ENCODE data around the gene VEPH1. TPM values are rescaled to one million over a fixed set of nuclear protein-coding genes. Genes with fewer than 3 reads are reported as not detected.

Gene VEPH1
- polyA plus RNA-seq, 1 of the 3 experiments (the other 2 are of a cell fraction) = 6.0 TPM

DNA sequence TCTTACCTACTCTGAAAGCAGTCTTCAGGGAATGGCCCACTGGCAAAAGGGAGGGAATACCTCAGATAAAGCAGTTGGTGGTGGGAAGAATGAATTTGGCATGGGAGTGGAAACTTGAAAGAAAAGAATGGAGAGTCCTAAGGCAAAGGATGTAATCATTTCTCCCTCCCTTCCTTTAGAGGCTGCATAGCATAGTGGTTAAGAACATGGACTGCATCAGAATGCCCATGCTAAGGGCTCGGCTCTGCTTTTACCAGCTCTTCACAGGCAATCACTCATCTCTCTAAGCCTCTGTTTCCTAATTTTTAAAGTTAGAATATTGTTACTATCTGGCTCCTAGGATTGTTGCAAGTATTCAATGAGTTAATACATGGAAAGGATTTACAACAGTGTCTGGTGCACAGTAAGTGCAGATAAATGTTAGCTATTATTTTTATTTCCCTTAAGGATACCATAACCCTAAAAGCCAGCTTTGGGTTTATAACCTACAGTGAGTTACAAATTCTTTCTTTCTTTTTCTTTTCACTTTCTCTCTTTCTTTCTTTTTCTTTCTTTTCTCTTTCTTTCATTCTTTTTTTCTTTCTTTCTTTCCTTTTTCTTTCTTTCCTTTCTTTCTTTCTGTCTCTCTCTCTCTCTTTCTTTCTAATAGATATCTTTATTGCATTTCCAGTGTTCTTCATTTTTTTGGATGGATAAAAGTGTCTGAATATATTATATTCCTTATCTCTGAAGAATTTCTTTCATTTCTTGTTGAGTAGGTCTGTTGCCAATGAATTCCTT, 23.6 kb downstream of the VEPH1 start:
- ChIA-PET CTCF (no interaction called here), POLR2A (no interaction called here)
- Histone ChIP-seq H3K27ac (ENCODE audit: low read depth in 2 of 2, low read length in 1 of 2) (no peak overlapping the region), H3K4me1 (ENCODE audit: control insufficient read depth in 1 of 2, insufficient read depth in 2 of 2, low read depth in 1 of 2, low read length in 1 of 2) (no peaks in the 10 kb centered on the region), H3K9me2 (no peaks in the 10 kb centered on the region), H4K20me1 (ENCODE audit: insufficient read depth) (no peaks in the 10 kb centered on the region), H3K4me3 (ENCODE audit: low read depth in 2 of 2, low read length in 1 of 2) (no peak overlapping the region), H3F3A (replicated peaks; ENCODE audit: insufficient read depth) (no peaks in the 10 kb centered on the region), H3K9me3 (peaks cover 7% of the 10 kb centered on the region; the same call in 1 of the 2 replicates), H2AFZ (ENCODE audit: low read depth) (no peak overlapping the region), H3K9ac (no peak overlapping the region), H3K36me3 (replicated peaks in 1 of 2; ENCODE audit: control insufficient read depth in 1 of 2, insufficient read depth in 2 of 2, low read length in 1 of 2) (peaks cover 0 to 16% of the 10 kb centered on the region in 2 experiments), H3K79me2 (ENCODE audit: insufficient read depth) (peaks cover 3% of the 10 kb centered on the region; the same call in 1 of the 2 replicates), H3K4me2 (no peak overlapping the region), H3K27me3 (ENCODE audit: insufficient read depth) (no peaks in the 10 kb centered on the region)
- TF ChIP-seq USF1 (IDR thresholded peaks at IDR 0.05; ENCODE audit: borderline replicate concordance, low read depth) (no peak), CHD2 (IDR thresholded peaks at IDR 0.05; ENCODE audit: low read length, partially characterized antibody) (no peak), FOSL2 (IDR thresholded peaks at IDR 0.05; ENCODE audit: borderline replicate concordance, low read depth) (no peak), PBX3 (IDR thresholded peaks at IDR 0.05) (no peak), RXRA (IDR thresholded peaks at IDR 0.05; ENCODE audit: borderline replicate concordance, low read depth) (no peak), IRF3 (IDR thresholded peaks at IDR 0.05; ENCODE audit: low read depth, low read length) (no peak), MEF2A (IDR thresholded peaks at IDR 0.05; ENCODE audit: borderline replicate concordance, low read depth) (no peak), GABPA (IDR thresholded peaks at IDR 0.05; ENCODE audit: low read depth) (no peak), MXI1 (IDR thresholded peaks at IDR 0.05; ENCODE audit: low read depth, low read length) (no peak), CTCF (IDR thresholded peaks at IDR 0.05) (no peak), POLR2AphosphoS5 (IDR thresholded peaks at IDR 0.05; ENCODE audit: low read depth, low read length) (no peak), EP300 (IDR thresholded peaks at IDR 0.05; ENCODE audit: borderline replicate concordance in 1 of 2, low read depth in 1 of 2, low read length in 1 of 2) (no peak), RAD21 (IDR thresholded peaks at IDR 0.05; ENCODE audit: low read length) (no peak), EZH2phosphoT487 (IDR thresholded peaks at IDR 0.05; ENCODE audit: borderline replicate concordance, low read depth) (no peak)
- TF ChIP-seq, protein P1, sequence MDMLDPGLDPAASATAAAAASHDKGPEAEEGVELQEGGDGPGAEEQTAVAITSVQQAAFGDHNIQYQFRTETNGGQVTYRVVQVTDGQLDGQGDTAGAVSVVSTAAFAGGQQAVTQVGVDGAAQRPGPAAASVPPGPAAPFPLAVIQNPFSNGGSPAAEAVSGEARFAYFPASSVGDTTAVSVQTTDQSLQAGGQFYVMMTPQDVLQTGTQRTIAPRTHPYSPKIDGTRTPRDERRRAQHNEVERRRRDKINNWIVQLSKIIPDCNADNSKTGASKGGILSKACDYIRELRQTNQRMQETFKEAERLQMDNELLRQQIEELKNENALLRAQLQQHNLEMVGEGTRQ (IDR thresholded peaks at IDR 0.05; ENCODE audit: borderline replicate concordance, low read depth, low read length) = no peak
- TF ChIP-seq, protein P2, sequence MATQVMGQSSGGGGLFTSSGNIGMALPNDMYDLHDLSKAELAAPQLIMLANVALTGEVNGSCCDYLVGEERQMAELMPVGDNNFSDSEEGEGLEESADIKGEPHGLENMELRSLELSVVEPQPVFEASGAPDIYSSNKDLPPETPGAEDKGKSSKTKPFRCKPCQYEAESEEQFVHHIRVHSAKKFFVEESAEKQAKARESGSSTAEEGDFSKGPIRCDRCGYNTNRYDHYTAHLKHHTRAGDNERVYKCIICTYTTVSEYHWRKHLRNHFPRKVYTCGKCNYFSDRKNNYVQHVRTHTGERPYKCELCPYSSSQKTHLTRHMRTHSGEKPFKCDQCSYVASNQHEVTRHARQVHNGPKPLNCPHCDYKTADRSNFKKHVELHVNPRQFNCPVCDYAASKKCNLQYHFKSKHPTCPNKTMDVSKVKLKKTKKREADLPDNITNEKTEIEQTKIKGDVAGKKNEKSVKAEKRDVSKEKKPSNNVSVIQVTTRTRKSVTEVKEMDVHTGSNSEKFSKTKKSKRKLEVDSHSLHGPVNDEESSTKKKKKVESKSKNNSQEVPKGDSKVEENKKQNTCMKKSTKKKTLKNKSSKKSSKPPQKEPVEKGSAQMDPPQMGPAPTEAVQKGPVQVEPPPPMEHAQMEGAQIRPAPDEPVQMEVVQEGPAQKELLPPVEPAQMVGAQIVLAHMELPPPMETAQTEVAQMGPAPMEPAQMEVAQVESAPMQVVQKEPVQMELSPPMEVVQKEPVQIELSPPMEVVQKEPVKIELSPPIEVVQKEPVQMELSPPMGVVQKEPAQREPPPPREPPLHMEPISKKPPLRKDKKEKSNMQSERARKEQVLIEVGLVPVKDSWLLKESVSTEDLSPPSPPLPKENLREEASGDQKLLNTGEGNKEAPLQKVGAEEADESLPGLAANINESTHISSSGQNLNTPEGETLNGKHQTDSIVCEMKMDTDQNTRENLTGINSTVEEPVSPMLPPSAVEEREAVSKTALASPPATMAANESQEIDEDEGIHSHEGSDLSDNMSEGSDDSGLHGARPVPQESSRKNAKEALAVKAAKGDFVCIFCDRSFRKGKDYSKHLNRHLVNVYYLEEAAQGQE (IDR thresholded peaks at IDR 0.05; ENCODE audit: low read depth, low read length) = no peak
- WGBS (ENCODE audit: low lambda C conversion rate) = 72% methylated on average over 1 of the region's 1 CpG
- no peak for DNase-seq

Data from SK-N-SH (cell line).